ENCODE results near the gene MYH10.

The MYH10 gene

GRCh38 chr17:8611619-8612298, 18.8 kb downstream of the MYH10 start:
- in situ Hi-C loops (cut with MboI; ENCODE audit: low pct_unique_long_range_greater_than_20kb, low sequenced_read_pairs, unreplicated experiment): no loop called here
- TF ChIP-seq CTCF (IDR thresholded peaks at IDR 0.05; ENCODE audit: extremely low read depth, insufficient read depth, missing control alignments): no peak
- no peak for DNase-seq (ENCODE audit: low spot score)

GRCh38 chr17:8611137-8611536, 19.4 kb downstream of the MYH10 start:
- no peak for DNase-seq (ENCODE audit: low spot score)
- in situ Hi-C loops (cut with MboI; ENCODE audit: low pct_unique_long_range_greater_than_20kb, low sequenced_read_pairs, unreplicated experiment): no loop called here
- no peak for TF ChIP-seq CTCF (IDR thresholded peaks at IDR 0.05; ENCODE audit: extremely low read depth, insufficient read depth, missing control alignments)

- DNase-seq (ENCODE audit: low spot score): no peak
- in situ Hi-C loops (cut with MboI; ENCODE audit: low pct_unique_long_range_greater_than_20kb, low sequenced_read_pairs, unreplicated experiment): no loop called here
- TF ChIP-seq CTCF (IDR thresholded peaks at IDR 0.05; ENCODE audit: extremely low read depth, insufficient read depth, missing control alignments): no peak
These were observed 20.0 kb downstream of the MYH10 start for GRCh38 chr17:8610558-8610957.

GRCh38 chr17:8609910-8610309, 20.6 kb downstream of the MYH10 start:
- TF ChIP-seq CTCF (IDR thresholded peaks at IDR 0.05; ENCODE audit: extremely low read depth, insufficient read depth, missing control alignments): no peak
- in situ Hi-C loops (cut with MboI; ENCODE audit: low pct_unique_long_range_greater_than_20kb, low sequenced_read_pairs, unreplicated experiment): no loop called here
- no peak for DNase-seq (ENCODE audit: low spot score)

- TF ChIP-seq CTCF (IDR thresholded peaks at IDR 0.05; ENCODE audit: extremely low read depth, insufficient read depth, missing control alignments): no peak
- in situ Hi-C loops (cut with MboI; ENCODE audit: low pct_unique_long_range_greater_than_20kb, low sequenced_read_pairs, unreplicated experiment): no loop called here
- no peak for DNase-seq (ENCODE audit: low spot score)
These were observed 22.5 kb downstream of the MYH10 start for GRCh38 chr17:8608001-8608400.

GRCh38 chr17:8606401-8606800, 24.1 kb downstream of the MYH10 start:
- TF ChIP-seq CTCF (IDR thresholded peaks at IDR 0.05; ENCODE audit: extremely low read depth, insufficient read depth, missing control alignments): no peak
- in situ Hi-C loops (cut with MboI; ENCODE audit: low pct_unique_long_range_greater_than_20kb, low sequenced_read_pairs, unreplicated experiment): no loop called here
- no peak for DNase-seq (ENCODE audit: low spot score)

Data from GM13977 (cell line).